Fibroblast of lung (primary cell): ENCODE results near the gene RBM28. TPM values are rescaled to one million over a fixed set of nuclear protein-coding genes. Genes with fewer than 3 reads are reported as not detected.
A peak's percentile ranks its signal among the peaks of the same experiment; 100 is the strongest.

Experiments
- DNase-seq, 2 donors: peaks; one replicate each; pipeline versions ENCODE4 v3.0.0 to v3.0.0-alpha.2; 2010; ENCODE audit warnings: low read depth in 2 of 2
- H2AFZ ChIP-seq: 2 replicates; pipeline ENCODE4 v1.5.1; 2012; ENCODE audit warnings: low read length, control low read depth, inconsistent platforms
- H3K27ac ChIP-seq: 2 replicates; pipeline ENCODE4 v1.5.1; 2011; ENCODE audit warnings: low read length, control low read depth; ENCODE audit not compliant: insufficient read depth
- H3K27me3 ChIP-seq: 2 replicates; pipeline ENCODE4 v1.5.1; 2011; ENCODE audit warnings: mild to moderate bottlenecking, low read length; ENCODE audit not compliant: control insufficient read depth, insufficient read depth
- H3K36me3 ChIP-seq: 2 replicates; pipeline ENCODE4 v1.5.1; 2011; ENCODE audit warnings: low read length; ENCODE audit not compliant: control insufficient read depth, insufficient read depth
- H3K4me1 ChIP-seq: 2 replicates; pipeline ENCODE4 v1.5.1; 2011; ENCODE audit warnings: low read length; ENCODE audit not compliant: control insufficient read depth, insufficient read depth; ENCODE audit errors: extremely low read depth
- H3K4me2 ChIP-seq: 2 replicates; pipeline ENCODE4 v1.5.1; 2011; ENCODE audit warnings: low read length, control low read depth; ENCODE audit not compliant: insufficient read depth; ENCODE audit errors: extremely low read depth
- H3K4me3 ChIP-seq, 4 experiments: fragments of 200-600 bp in 1 of 4; sonication (generic) in 1 of 4; replicated peaks in 1 of 4; 2 replicates each; pipeline ENCODE4 v1.5.1; 2011 to 2016; ENCODE audit warnings: low read length in 4 of 4, low read depth in 3 of 4, mild to moderate bottlenecking in 3 of 4, control low read depth in 2 of 4, inconsistent platforms in 1 of 4, mixed read lengths in 1 of 4; ENCODE audit not compliant: insufficient read depth in 1 of 4; ENCODE audit errors: control extremely low read depth in 1 of 4
- H3K79me2 ChIP-seq: 2 replicates; pipeline ENCODE4 v1.5.1; 2012; ENCODE audit warnings: mild to moderate bottlenecking, low read length, inconsistent platforms; ENCODE audit not compliant: control insufficient read depth, insufficient read depth
- H3K9ac ChIP-seq: 2 replicates; pipeline ENCODE4 v1.5.1; 2011; ENCODE audit warnings: mild to moderate bottlenecking, low read length, control low read depth; ENCODE audit not compliant: insufficient read depth
- H3K9me3 ChIP-seq: 2 replicates; pipeline ENCODE4 v1.5.1; 2012; ENCODE audit warnings: low read depth, low read length; ENCODE audit not compliant: control insufficient read depth, insufficient read depth
- H4K20me1 ChIP-seq: 2 replicates; pipeline ENCODE4 v1.5.1; 2011; ENCODE audit warnings: low read length; ENCODE audit not compliant: control insufficient read depth, insufficient read depth; ENCODE audit errors: extremely low read depth
- EZH2 ChIP-seq: IDR thresholded peaks from 2 replicates; pipeline ENCODE4 v1.5.1; 2012; ENCODE audit warnings: low read length, control low read depth, mild to moderate bottlenecking; ENCODE audit errors: missing control alignments
- polyA plus RNA-seq, 2 donors: library from polyadenylated mRNA; depleted of rRNA in 1 of 2; stranded (reverse) in 1 of 2; unstranded in 1 of 2; fragments of >200 nt; gene quantifications; 2 replicates each; pipeline ENCODE4 v1.2.1, GENCODE V29; 2011 to 2012; ENCODE audit warnings: missing spikeins in 1 of 2
- total RNA-seq: library from RNA; depleted of rRNA; stranded (reverse); fragments of >200 nt; gene quantifications from 2 replicates; pipeline ENCODE4 v1.2.1, GENCODE V29; 2014
- TF ChIP-seq, protein P1 (sequence below), 2 donors: IDR thresholded peaks in 1 of 2; conservative IDR thresholded peaks in 1 of 2; 1 replicate in 1 of 2; 2 replicates in 1 of 2; pipeline ENCODE4 v1.5.1; 2011 to 2012; ENCODE audit warnings: low read length in 2 of 2, control low read depth in 1 of 2, inconsistent platforms in 1 of 2, low read depth in 1 of 2, mild to moderate bottlenecking in 1 of 2

The RBM28 gene
- total and polyA plus RNA-seq, 2 donors (not counting 1 experiment from before 2014, with no cell fraction given): 11.2 to 22.9 TPM

GRCh38 chr7:128335730-128336129, 8.0 kb downstream of the RBM28 start:
- no peak overlapping the region for H3K27ac ChIP-seq
- H2AFZ ChIP-seq: no peak overlapping the region
- no peak overlapping the region for H3K9ac ChIP-seq
- H3K4me1 ChIP-seq: no peaks in the 10 kb centered on the region
- TF ChIP-seq EZH2: no peak
- TF ChIP-seq, protein P1, sequence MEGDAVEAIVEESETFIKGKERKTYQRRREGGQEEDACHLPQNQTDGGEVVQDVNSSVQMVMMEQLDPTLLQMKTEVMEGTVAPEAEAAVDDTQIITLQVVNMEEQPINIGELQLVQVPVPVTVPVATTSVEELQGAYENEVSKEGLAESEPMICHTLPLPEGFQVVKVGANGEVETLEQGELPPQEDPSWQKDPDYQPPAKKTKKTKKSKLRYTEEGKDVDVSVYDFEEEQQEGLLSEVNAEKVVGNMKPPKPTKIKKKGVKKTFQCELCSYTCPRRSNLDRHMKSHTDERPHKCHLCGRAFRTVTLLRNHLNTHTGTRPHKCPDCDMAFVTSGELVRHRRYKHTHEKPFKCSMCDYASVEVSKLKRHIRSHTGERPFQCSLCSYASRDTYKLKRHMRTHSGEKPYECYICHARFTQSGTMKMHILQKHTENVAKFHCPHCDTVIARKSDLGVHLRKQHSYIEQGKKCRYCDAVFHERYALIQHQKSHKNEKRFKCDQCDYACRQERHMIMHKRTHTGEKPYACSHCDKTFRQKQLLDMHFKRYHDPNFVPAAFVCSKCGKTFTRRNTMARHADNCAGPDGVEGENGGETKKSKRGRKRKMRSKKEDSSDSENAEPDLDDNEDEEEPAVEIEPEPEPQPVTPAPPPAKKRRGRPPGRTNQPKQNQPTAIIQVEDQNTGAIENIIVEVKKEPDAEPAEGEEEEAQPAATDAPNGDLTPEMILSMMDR (conservative IDR thresholded peaks at IDR 0.05 in 1 of 2, IDR thresholded peaks at IDR 0.05 in 1 of 2; ENCODE audit: low read depth in 1 of 2, low read length in 2 of 2): no peak
- H3K4me2 ChIP-seq: no peak overlapping the region
- H3K36me3 ChIP-seq: peaks cover 4% of the 10 kb centered on the region
- H4K20me1 ChIP-seq: no peaks in the 10 kb centered on the region
- H3K4me3 ChIP-seq: no peak overlapping the region
- no peaks in the 10 kb centered on the region for H3K27me3 ChIP-seq
- H3K9me3 ChIP-seq: no peaks in the 10 kb centered on the region
- DNase-seq: no peak
- H3K79me2 ChIP-seq: peaks cover 5% of the 10 kb centered on the region

DNA sequence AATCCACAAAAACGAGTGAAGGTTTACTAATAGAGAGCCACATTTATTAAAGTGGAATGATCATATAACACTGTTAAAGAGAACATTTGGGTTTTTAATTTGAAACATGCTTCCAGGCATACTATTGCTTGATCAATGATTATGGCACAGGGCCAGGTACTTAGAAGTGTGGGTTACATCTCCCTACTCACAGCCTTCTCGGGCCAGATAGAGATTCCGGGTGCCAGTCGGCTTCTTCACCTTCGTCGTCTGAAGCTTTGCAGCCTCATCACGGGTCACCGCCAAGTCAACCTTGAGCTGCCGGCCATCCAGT, 19.4 kb downstream of the RBM28 start:
- no peaks in the 10 kb centered on the region for H3K79me2 ChIP-seq
- no peak for TF ChIP-seq EZH2
- no peak overlapping the region for H3K4me3 ChIP-seq
- DNase-seq: no peak
- H3K4me1 ChIP-seq: no peaks in the 10 kb centered on the region
- no peaks in the 10 kb centered on the region for H3K27me3 ChIP-seq
- H3K4me2 ChIP-seq: no peak overlapping the region
- no peak overlapping the region for H3K27ac ChIP-seq
- no peak overlapping the region for H2AFZ ChIP-seq
- H3K36me3 ChIP-seq: peaks cover 2% of the 10 kb centered on the region
- H4K20me1 ChIP-seq: no peaks in the 10 kb centered on the region
- H3K9ac ChIP-seq: no peak overlapping the region
- H3K9me3 ChIP-seq: no peaks in the 10 kb centered on the region

- Histone ChIP-seq H3K36me3 (peaks cover 2% of the 10 kb centered on the region), H3K4me3 (no peak overlapping the region), H3K27ac (peak overlapping the region; percentile 27), H3K4me1 (no peaks in the 10 kb centered on the region), H3K9ac (no peak overlapping the region), H2AFZ (no peak overlapping the region), H3K9me3 (no peaks in the 10 kb centered on the region), H3K4me2 (peak overlapping the region; percentile 33), H3K27me3 (no peaks in the 10 kb centered on the region), H3K79me2 (no peaks in the 10 kb centered on the region), H4K20me1 (no peaks in the 10 kb centered on the region)
- peak; percentile 19 to 29 for DNase-seq
- TF ChIP-seq EZH2: no peak
- TF ChIP-seq, protein P1 (conservative IDR thresholded peaks at IDR 0.05 in 1 of 2, IDR thresholded peaks at IDR 0.05 in 1 of 2; ENCODE audit: low read depth in 1 of 2, low read length in 2 of 2): no peak
Measured at GRCh38 chr7:128323459-128324367, 20.0 kb downstream of the RBM28 start.
